ENCODE measurements around the gene CNTN6.

CNTN6 gene

GRCh38 chr3:1394188-1394587, 301.4 kb downstream of the CNTN6 start:
- no peak for ATAC-seq
- H3K27ac Mint-ChIP-seq: no peak overlapping the region
- H3K4me3 Mint-ChIP-seq: no peak overlapping the region
- no peaks in the 10 kb centered on the region for H3K4me1 Mint-ChIP-seq
- no peak for DNase-seq
- peaks cover 5 to 19% of the 10 kb centered on the region in 2 donors for H3K9me3 Mint-ChIP-seq
- no peaks in the 10 kb centered on the region for H3K27me3 Mint-ChIP-seq

GRCh38 chr3:1400571-1400970, 307.7 kb downstream of the CNTN6 start:
- ATAC-seq (no peak), DNase-seq (no peak)
- no peaks in the 10 kb centered on the region for H3K27me3 Mint-ChIP-seq
- no peak overlapping the region for H3K4me3 Mint-ChIP-seq
- H3K27ac Mint-ChIP-seq: no peak overlapping the region
- peaks cover 0 to 7% of the 10 kb centered on the region in 2 donors for H3K9me3 Mint-ChIP-seq
- H3K4me1 Mint-ChIP-seq: no peaks in the 10 kb centered on the region

- Mint-ChIP-seq H3K27ac (no peak overlapping the region), H3K9me3 (no peaks in the 10 kb centered on the region), H3K27me3 (no peaks in the 10 kb centered on the region), H3K4me3 (no peak overlapping the region), H3K4me1 (no peaks in the 10 kb centered on the region)
- ATAC-seq (no peak), DNase-seq (no peak)
Measured at GRCh38 chr3:1404270-1404962, 311.6 kb downstream of the CNTN6 start.

- Mint-ChIP-seq H3K4me3 (no peak overlapping the region), H3K27me3 (no peaks in the 10 kb centered on the region), H3K4me1 (no peaks in the 10 kb centered on the region), H3K9me3 (no peaks in the 10 kb centered on the region), H3K27ac (no peak overlapping the region)
- no peak for DNase-seq
- ATAC-seq: no peak
Measured at GRCh38 chr3:1406250-1406649, 313.4 kb downstream of the CNTN6 start.

GRCh38 chr3:1421577-1421976, 328.8 kb downstream of the CNTN6 start:
- ATAC-seq (no peak), DNase-seq (no peak)
- Mint-ChIP-seq H3K4me1 (no peaks in the 10 kb centered on the region), H3K27ac (no peak overlapping the region), H3K4me3 (no peak overlapping the region), H3K27me3 (no peaks in the 10 kb centered on the region), H3K9me3 (peaks cover under 1 to 19% of the 10 kb centered on the region in 2 donors)

GRCh38 chr3:1423566-1424089, 330.8 kb downstream of the CNTN6 start:
- peaks cover 0 to 11% of the 10 kb centered on the region in 2 donors for H3K9me3 Mint-ChIP-seq
- ATAC-seq (no peak), DNase-seq (no peak)
- H3K27me3 Mint-ChIP-seq: no peaks in the 10 kb centered on the region
- no peak overlapping the region for H3K27ac Mint-ChIP-seq
- H3K4me3 Mint-ChIP-seq: no peak overlapping the region
- no peaks in the 10 kb centered on the region for H3K4me1 Mint-ChIP-seq

- no peak overlapping the region for H3K27ac Mint-ChIP-seq
- ATAC-seq (no peak), DNase-seq (no peak)
Measured at GRCh38 chr3:1439395-1439794, 346.6 kb downstream of the CNTN6 start.

GRCh38 chr3:1442271-1442670, 349.4 kb downstream of the CNTN6 start:
- no peak overlapping the region for H3K4me3 Mint-ChIP-seq

More at GRCh38 chr3:1439395-1439794, 346.6 kb downstream of the CNTN6 start:
- no peaks in the 10 kb centered on the region for H3K27me3 Mint-ChIP-seq
- peaks cover 3 to 8% of the 10 kb centered on the region in 2 donors for H3K9me3 Mint-ChIP-seq
- no peak overlapping the region for H3K4me3 Mint-ChIP-seq
- no peaks in the 10 kb centered on the region for H3K4me1 Mint-ChIP-seq

GRCh38 chr3:1444195-1444594, 351.4 kb downstream of the CNTN6 start:
- DNase-seq: no peak
- Mint-ChIP-seq H3K4me3 (no peak overlapping the region), H3K27ac (no peak overlapping the region), H3K27me3 (no peaks in the 10 kb centered on the region), H3K9me3 (peaks cover 3 to 7% of the 10 kb centered on the region in 2 donors), H3K4me1 (no peaks in the 10 kb centered on the region)
- no peak for ATAC-seq

More at GRCh38 chr3:1442271-1442670, 349.4 kb downstream of the CNTN6 start:
- no peak for DNase-seq
- Mint-ChIP-seq H3K4me1 (no peaks in the 10 kb centered on the region), H3K27ac (no peak overlapping the region), H3K9me3 (peaks cover 3 to 8% of the 10 kb centered on the region in 2 donors), H3K27me3 (no peaks in the 10 kb centered on the region)
- no peak for ATAC-seq

GRCh38 chr3:1446531-1446930, 353.7 kb downstream of the CNTN6 start:
- no peak for ATAC-seq
- no peak overlapping the region for H3K27ac Mint-ChIP-seq
- H3K27me3 Mint-ChIP-seq: no peaks in the 10 kb centered on the region
- no peak for DNase-seq
- peaks cover 0 to under 1% of the 10 kb centered on the region in 2 donors for H3K9me3 Mint-ChIP-seq
- H3K4me1 Mint-ChIP-seq: no peaks in the 10 kb centered on the region
- H3K4me3 Mint-ChIP-seq: no peak overlapping the region

GRCh38 chr3:1447452-1447851, 354.6 kb downstream of the CNTN6 start:
- no peaks in the 10 kb centered on the region for H3K27me3 Mint-ChIP-seq
- H3K4me1 Mint-ChIP-seq: no peaks in the 10 kb centered on the region
- no peak for ATAC-seq

GRCh38 chr3:1448443-1448842, 355.6 kb downstream of the CNTN6 start:
- Mint-ChIP-seq H3K27me3 (no peaks in the 10 kb centered on the region), H3K4me3 (no peak overlapping the region), H3K4me1 (no peaks in the 10 kb centered on the region), H3K27ac (no peak overlapping the region), H3K9me3 (peaks cover 0 to 10% of the 10 kb centered on the region in 2 donors)
- ATAC-seq (no peak), DNase-seq (no peak)

More at GRCh38 chr3:1447452-1447851, 354.6 kb downstream of the CNTN6 start:
- Mint-ChIP-seq H3K4me3 (no peak overlapping the region), H3K27ac (no peak overlapping the region), H3K9me3 (peaks cover 0 to 4% of the 10 kb centered on the region in 2 donors)
- no peak for DNase-seq
